RWPE2 (cell line): ENCODE results near the gene SORCS1.

Experiments
- ATAC-seq: fragments of 200-7000 bp; cut with Tn5 transposase; 3 replicates; pipeline ENCODE4 v1.9.1; 2021; ENCODE audit warnings: low read depth
- DNase-seq: peaks from one replicate; pipeline ENCODE4 v3.0.0-alpha.2; 2020; ENCODE audit warnings: low spot score
- H3K27ac ChIP-seq: fragments of 450-650 bp; 2 replicates; pipeline ENCODE4 v1.5.1; 2017; ENCODE audit warnings: mild to moderate bottlenecking; ENCODE audit not compliant: poor library complexity, severe bottlenecking
- H3K27me3 ChIP-seq: fragments of 250-450 bp; sonication (Bioruptor Pico); 2 replicates; pipeline ENCODE4 v1.5.1; 2021; ENCODE audit warnings: mild to moderate bottlenecking, moderate library complexity; ENCODE audit not compliant: insufficient read depth, poor library complexity, severe bottlenecking
- H3K36me3 ChIP-seq: fragments of 250-450 bp; sonication (Bioruptor Pico); 2 replicates; pipeline ENCODE4 v1.5.1; 2020; ENCODE audit warnings: low read depth, mild to moderate bottlenecking, moderate library complexity
- H3K4me1 ChIP-seq: fragments of 250-450 bp; sonication (Bioruptor Pico); 2 replicates; pipeline ENCODE4 v1.5.1; 2021; ENCODE audit warnings: mild to moderate bottlenecking, moderate library complexity; ENCODE audit not compliant: insufficient read depth, poor library complexity, severe bottlenecking
- H3K4me3 ChIP-seq: fragments of 250-450 bp; sonication (Bioruptor Pico); 2 replicates; pipeline ENCODE4 v1.5.1; 2021; ENCODE audit warnings: mild to moderate bottlenecking, moderate library complexity; ENCODE audit not compliant: severe bottlenecking
- H3K9me3 ChIP-seq: fragments of 250-450 bp; sonication (Bioruptor Pico); 2 replicates; pipeline ENCODE4 v1.5.1; 2021; ENCODE audit warnings: mild to moderate bottlenecking, moderate library complexity; ENCODE audit not compliant: severe bottlenecking
- CTCF ChIP-seq: fragments of 450-650 bp; IDR thresholded peaks from one replicate; pipeline ENCODE4 v1.5.1; 2017; ENCODE audit warnings: mild to moderate bottlenecking, moderate library complexity; ENCODE audit not compliant: poor library complexity, severe bottlenecking

SORCS1 gene

DNA sequence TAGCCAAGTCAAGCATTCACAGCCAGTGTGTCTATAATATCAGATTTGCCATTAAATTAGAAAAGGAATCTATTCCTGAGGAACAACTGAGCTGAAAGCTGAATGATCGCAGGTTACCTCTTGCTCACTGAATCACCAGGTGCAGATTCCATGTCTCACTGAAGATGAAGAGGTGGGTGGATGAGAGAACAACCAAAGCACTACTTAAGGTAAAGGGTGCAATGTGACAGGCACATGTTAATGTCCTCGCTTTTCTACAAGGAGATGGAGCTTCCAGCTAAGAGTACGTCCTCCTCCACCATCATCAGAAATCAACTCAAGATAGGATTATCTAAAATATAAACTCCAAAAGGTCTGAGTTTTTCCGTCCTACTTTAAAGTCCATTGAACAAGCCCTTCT lies 4.6 kb downstream of the SORCS1 start:
- TF ChIP-seq CTCF = no peak
- H3K4me1 ChIP-seq = no peaks in the 10 kb centered on the region
- H3K27ac ChIP-seq = no peak overlapping the region
- no peak for DNase-seq
- H3K36me3 ChIP-seq = no peaks in the 10 kb centered on the region
- no peaks in the 10 kb centered on the region for H3K9me3 ChIP-seq
- H3K27me3 ChIP-seq = peaks cover 34% of the 10 kb centered on the region
- no peak overlapping the region for H3K4me3 ChIP-seq
- ATAC-seq = no peak

- Histone ChIP-seq H3K27me3 (peaks cover 11% of the 10 kb centered on the region), H3K4me3 (no peak overlapping the region), H3K9me3 (no peaks in the 10 kb centered on the region), H3K4me1 (no peaks in the 10 kb centered on the region), H3K36me3 (no peaks in the 10 kb centered on the region), H3K27ac (no peak overlapping the region)
- DNase-seq (no peak), ATAC-seq (no peak)
- TF ChIP-seq CTCF = no peak
Observed at GRCh38 chr10:107157071-107157470, 7.4 kb downstream of the SORCS1 start.

DNA sequence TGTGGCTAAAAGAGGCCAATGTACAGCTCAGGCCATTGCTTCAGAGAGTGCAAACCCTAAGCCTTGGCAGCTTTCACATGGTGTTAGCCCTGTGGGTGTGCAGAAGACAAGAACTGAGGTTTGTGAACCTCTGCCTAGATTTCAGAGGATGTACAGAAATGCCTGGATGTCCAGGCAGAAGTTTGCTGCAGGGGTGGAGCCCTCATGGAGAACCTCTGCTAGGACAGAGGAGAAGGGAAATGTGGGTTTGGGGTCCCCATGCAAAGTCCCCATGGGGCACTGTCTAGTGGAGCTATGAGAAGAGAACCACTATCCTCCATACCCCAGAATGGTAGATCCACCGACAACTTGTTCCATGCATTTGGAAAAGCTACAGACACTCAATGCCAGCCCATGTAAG lies 12.4 kb downstream of the SORCS1 start:
- Histone ChIP-seq H3K4me1 (no peaks in the 10 kb centered on the region), H3K27ac (no peak overlapping the region), H3K4me3 (no peak overlapping the region), H3K9me3 (no peaks in the 10 kb centered on the region), H3K36me3 (no peaks in the 10 kb centered on the region), H3K27me3 (no peaks in the 10 kb centered on the region)
- no peak for TF ChIP-seq CTCF
- DNase-seq (no peak), ATAC-seq (no peak)

- DNase-seq (no peak), ATAC-seq (no peak)
- Histone ChIP-seq H3K4me1 (no peaks in the 10 kb centered on the region), H3K4me3 (no peak overlapping the region), H3K27me3 (no peaks in the 10 kb centered on the region), H3K9me3 (no peaks in the 10 kb centered on the region), H3K27ac (no peak overlapping the region), H3K36me3 (no peaks in the 10 kb centered on the region)
- TF ChIP-seq CTCF = no peak
Observed at GRCh38 chr10:107148906-107149305, 15.6 kb downstream of the SORCS1 start.

- H3K27ac ChIP-seq = no peak overlapping the region
- H3K27me3 ChIP-seq = no peaks in the 10 kb centered on the region
- no peak for ATAC-seq
- no peak overlapping the region for H3K4me3 ChIP-seq
- no peaks in the 10 kb centered on the region for H3K36me3 ChIP-seq
- no peaks in the 10 kb centered on the region for H3K9me3 ChIP-seq
- no peaks in the 10 kb centered on the region for H3K4me1 ChIP-seq
- TF ChIP-seq CTCF = no peak
- DNase-seq = no peak
Observed at GRCh38 chr10:107144490-107144889, 20.0 kb downstream of the SORCS1 start.
